SU-DHL-6 (cell line): ENCODE measurements around the gene PLXNA2.

Experiments
- H2AFZ ChIP-seq: fragments of 200-600 bp; sonication (generic); 2 replicates; pipeline ENCODE4 v1.6.1; 2014; ENCODE audit warnings: low read depth, mild to moderate bottlenecking, moderate library complexity, mixed read lengths, antibody characterized with exemption, low read length; ENCODE audit not compliant: severe bottlenecking
- H3F3A ChIP-seq: fragments of 200-600 bp; shearing (Covaris generic); 2 replicates; pipeline ENCODE4 v1.6.0; 2016; ENCODE audit warnings: antibody characterized with exemption, mild to moderate bottlenecking; ENCODE audit not compliant: insufficient read depth
- H3K27ac ChIP-seq: fragments of 200-600 bp; sonication (generic); 2 replicates; pipeline ENCODE4 v1.5.1; 2016; ENCODE audit warnings: low read depth, mild to moderate bottlenecking, low read length, moderate library complexity, mixed read lengths
- H3K27me3 ChIP-seq: fragments of 200-600 bp; sonication (generic), shearing (Covaris generic); 2 replicates; pipeline ENCODE4 v1.6.0; 2014; ENCODE audit warnings: mild to moderate bottlenecking, low read length
- H3K36me3 ChIP-seq: fragments of 200-600 bp; sonication (generic); 2 replicates; pipeline ENCODE4 v1.6.1; 2014; ENCODE audit warnings: mild to moderate bottlenecking, low read length, mixed read lengths
- H3K4me2 ChIP-seq: fragments of 300-600, 200-600 bp; shearing (Covaris generic), sonication (generic); 2 replicates; pipeline ENCODE4 v1.6.0; 2014; ENCODE audit warnings: low read length, low read depth, mild to moderate bottlenecking; ENCODE audit not compliant: poor library complexity, severe bottlenecking
- H3K4me3 ChIP-seq: fragments of 200-600 bp; sonication (generic); 2 replicates; pipeline ENCODE4 v1.5.1; 2014; ENCODE audit warnings: antibody characterized with exemption, low read length, mild to moderate bottlenecking, mixed read lengths; ENCODE audit not compliant: insufficient read depth, poor library complexity, severe bottlenecking
- H3K79me2 ChIP-seq: fragments of 200-600 bp; sonication (generic); 2 replicates; pipeline ENCODE4 v1.6.1; 2014; ENCODE audit warnings: mild to moderate bottlenecking, low read length, moderate library complexity; ENCODE audit not compliant: insufficient read depth
- H3K9ac ChIP-seq: fragments of 200-600 bp; sonication (generic); 2 replicates; pipeline ENCODE4 v1.7.0; 2014; ENCODE audit warnings: mild to moderate bottlenecking, low read length
- H3K9me2 ChIP-seq: fragments of 200-600 bp; sonication (generic); replicated peaks from 2 replicates; pipeline ENCODE4 v1.6.1; 2014; ENCODE audit warnings: low read length; ENCODE audit not compliant: insufficient read depth
- H3K9me3 ChIP-seq: fragments of 200-600 bp; sonication (generic); 2 replicates; pipeline ENCODE4 v1.6.1; 2014; ENCODE audit warnings: low read length, mixed read lengths; ENCODE audit not compliant: insufficient read depth
- H4K20me1 ChIP-seq: fragments of 200-600 bp; sonication (generic); 2 replicates; pipeline ENCODE4 v1.6.1; 2014; ENCODE audit warnings: low read depth, mild to moderate bottlenecking, antibody characterized with exemption, low read length, moderate library complexity, mixed read lengths
- EZH2phosphoT487 ChIP-seq: fragments of 200-600 bp; sonication (generic), shearing (Covaris generic); conservative IDR thresholded peaks from 2 replicates; pipeline ENCODE4 v1.6.1; 2018; ENCODE audit warnings: mild to moderate bottlenecking, antibody characterized with exemption, low read length, moderate library complexity, mixed read lengths
- TF ChIP-seq, protein P1 (sequence below): fragments of 200-600 bp; sonication (generic); IDR thresholded peaks from one replicate; pipeline ENCODE4 v1.5.1; 2017; ENCODE audit warnings: antibody characterized with exemption, mild to moderate bottlenecking, low read length, moderate library complexity; ENCODE audit not compliant: insufficient read depth, poor library complexity, severe bottlenecking

PLXNA2 gene

DNA sequence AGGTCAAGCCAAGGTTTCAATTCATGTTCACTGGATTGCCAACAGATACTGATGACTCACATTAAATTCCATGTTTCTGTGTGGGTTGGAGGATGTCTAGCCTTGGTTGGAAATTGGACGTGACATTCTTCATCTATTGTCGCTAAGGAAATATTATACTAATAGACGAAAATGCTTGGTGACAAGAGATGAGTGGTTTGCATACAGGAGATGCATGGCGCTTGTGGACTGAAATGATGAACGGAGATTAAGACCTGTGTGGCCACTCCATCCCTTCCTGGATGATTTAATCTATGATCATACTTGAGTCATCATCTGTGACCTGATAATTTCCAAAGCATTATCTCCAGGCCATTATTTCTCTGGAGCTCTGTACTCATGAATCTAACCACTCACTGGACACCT, 236.2 kb downstream of the PLXNA2 start:
- no peaks in the 10 kb centered on the region for H3K36me3 ChIP-seq
- no peak overlapping the region for H3K27ac ChIP-seq
- no peak overlapping the region for H3K4me3 ChIP-seq
- H3K9me2 ChIP-seq: no peaks in the 10 kb centered on the region
- no peaks in the 10 kb centered on the region for H3F3A ChIP-seq
- no peak overlapping the region for H3K4me2 ChIP-seq
- H3K79me2 ChIP-seq: no peaks in the 10 kb centered on the region
- no peaks in the 10 kb centered on the region for H3K27me3 ChIP-seq
- no peaks in the 10 kb centered on the region for H3K9me3 ChIP-seq
- H2AFZ ChIP-seq: no peak overlapping the region
- no peaks in the 10 kb centered on the region for H4K20me1 ChIP-seq
- no peak overlapping the region for H3K9ac ChIP-seq
- TF ChIP-seq, protein P1, sequence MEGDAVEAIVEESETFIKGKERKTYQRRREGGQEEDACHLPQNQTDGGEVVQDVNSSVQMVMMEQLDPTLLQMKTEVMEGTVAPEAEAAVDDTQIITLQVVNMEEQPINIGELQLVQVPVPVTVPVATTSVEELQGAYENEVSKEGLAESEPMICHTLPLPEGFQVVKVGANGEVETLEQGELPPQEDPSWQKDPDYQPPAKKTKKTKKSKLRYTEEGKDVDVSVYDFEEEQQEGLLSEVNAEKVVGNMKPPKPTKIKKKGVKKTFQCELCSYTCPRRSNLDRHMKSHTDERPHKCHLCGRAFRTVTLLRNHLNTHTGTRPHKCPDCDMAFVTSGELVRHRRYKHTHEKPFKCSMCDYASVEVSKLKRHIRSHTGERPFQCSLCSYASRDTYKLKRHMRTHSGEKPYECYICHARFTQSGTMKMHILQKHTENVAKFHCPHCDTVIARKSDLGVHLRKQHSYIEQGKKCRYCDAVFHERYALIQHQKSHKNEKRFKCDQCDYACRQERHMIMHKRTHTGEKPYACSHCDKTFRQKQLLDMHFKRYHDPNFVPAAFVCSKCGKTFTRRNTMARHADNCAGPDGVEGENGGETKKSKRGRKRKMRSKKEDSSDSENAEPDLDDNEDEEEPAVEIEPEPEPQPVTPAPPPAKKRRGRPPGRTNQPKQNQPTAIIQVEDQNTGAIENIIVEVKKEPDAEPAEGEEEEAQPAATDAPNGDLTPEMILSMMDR: no peak
- no peak for TF ChIP-seq EZH2phosphoT487

DNA sequence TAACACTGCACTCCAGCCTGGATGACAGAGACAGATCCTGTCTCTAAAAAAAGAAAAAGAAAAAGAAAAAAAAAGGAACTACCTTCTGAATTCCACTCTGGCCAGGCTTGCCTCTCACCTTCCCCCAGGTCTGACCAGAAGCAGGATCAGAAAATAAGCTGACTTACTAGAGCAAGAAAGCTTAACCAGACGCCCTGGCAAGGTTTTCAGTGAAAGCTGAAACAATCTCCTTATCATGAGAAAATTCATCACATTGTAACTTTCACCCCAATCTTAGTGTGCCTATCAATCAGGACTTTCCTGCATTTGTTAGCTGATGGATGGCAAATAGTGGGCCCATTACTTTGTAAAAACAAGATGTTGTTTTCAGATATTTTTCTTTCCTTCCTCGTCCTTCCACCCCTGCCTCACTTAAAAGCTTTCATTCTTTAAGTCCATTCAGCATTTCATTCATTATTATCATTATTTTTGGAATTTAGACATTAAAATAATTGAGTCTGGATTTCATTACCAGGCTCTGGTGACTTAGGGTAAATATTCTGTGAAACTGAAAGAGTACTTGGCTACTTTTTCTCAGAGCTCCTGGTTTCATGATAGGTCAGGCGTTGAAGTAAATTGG, 236.8 kb downstream of the PLXNA2 start:
- no peak overlapping the region for H3K9ac ChIP-seq
- H3K79me2 ChIP-seq: no peaks in the 10 kb centered on the region
- no peak overlapping the region for H3K27ac ChIP-seq
- no peaks in the 10 kb centered on the region for H3K27me3 ChIP-seq
- no peaks in the 10 kb centered on the region for H3K9me2 ChIP-seq
- no peaks in the 10 kb centered on the region for H3F3A ChIP-seq
- H3K4me3 ChIP-seq: no peak overlapping the region
- no peak overlapping the region for H2AFZ ChIP-seq
- no peaks in the 10 kb centered on the region for H3K36me3 ChIP-seq
- no peaks in the 10 kb centered on the region for H4K20me1 ChIP-seq
- H3K4me2 ChIP-seq: no peak overlapping the region
- no peaks in the 10 kb centered on the region for H3K9me3 ChIP-seq
- no peak for TF ChIP-seq EZH2phosphoT487
- TF ChIP-seq, protein P1: no peak

GRCh38 chr1:208006258-208006920, 237.8 kb downstream of the PLXNA2 start:
- no peak overlapping the region for H2AFZ ChIP-seq
- no peak for TF ChIP-seq EZH2phosphoT487
- TF ChIP-seq, protein P1: no peak
- no peaks in the 10 kb centered on the region for H3K9me3 ChIP-seq
- no peak overlapping the region for H3K4me3 ChIP-seq
- no peaks in the 10 kb centered on the region for H3K36me3 ChIP-seq
- no peaks in the 10 kb centered on the region for H3F3A ChIP-seq
- H3K9ac ChIP-seq: no peak overlapping the region
- H4K20me1 ChIP-seq: no peaks in the 10 kb centered on the region
- H3K9me2 ChIP-seq: no peaks in the 10 kb centered on the region
- H3K4me2 ChIP-seq: no peak overlapping the region
- H3K79me2 ChIP-seq: no peaks in the 10 kb centered on the region
- H3K27me3 ChIP-seq: no peaks in the 10 kb centered on the region
- H3K27ac ChIP-seq: no peak overlapping the region
